H1 (cell line): ENCODE results near the gene ENPP7.

Experiments
- CHD1 ChIP-seq: IDR thresholded peaks from 2 replicates; pipeline ENCODE4 v1.6.1; 2012; ENCODE audit warnings: low read depth, low read length, improper control_type of control experiment
- EP300 ChIP-seq, 2 experiments: IDR thresholded peaks; 1 replicate in 1 of 2; 2 replicates in 1 of 2; pipeline ENCODE4 v1.6.1; 2011 to 2012; ENCODE audit warnings: low read depth in 2 of 2, low read length in 2 of 2, mild to moderate bottlenecking in 2 of 2, borderline replicate concordance in 1 of 2, inconsistent platforms in 1 of 2, moderate library complexity in 1 of 2
- JUN ChIP-seq: IDR thresholded peaks from 2 replicates; pipeline ENCODE4 v1.6.1; 2011; ENCODE audit warnings: low read depth, mild to moderate bottlenecking, improper control_type of control experiment, low read length
- KDM1A ChIP-seq: fragments of 200-600, 300-600 bp; sonication (generic); IDR thresholded peaks from 2 replicates; pipeline ENCODE4 v1.7.1; 2016; ENCODE audit warnings: mild to moderate bottlenecking, low read length, borderline replicate concordance
- MAFK ChIP-seq: IDR thresholded peaks from 2 replicates; pipeline ENCODE4 v1.6.1; 2012; ENCODE audit warnings: low read depth, mild to moderate bottlenecking, improper control_type of control experiment, low read length
- POLR2A ChIP-seq, 2 experiments: IDR thresholded peaks; 1 replicate in 1 of 2; 2 replicates in 1 of 2; pipeline ENCODE4 v1.6.1; 2011; ENCODE audit warnings: low read depth in 2 of 2, low read length in 2 of 2, mild to moderate bottlenecking in 2 of 2; ENCODE audit errors: control extremely low read depth in 1 of 2
- POLR2AphosphoS5 ChIP-seq: IDR thresholded peaks from 2 replicates; pipeline ENCODE4 v1.6.1; 2011; ENCODE audit warnings: low read depth, low read length
- RNF2 ChIP-seq: fragments of 200-900, 300-1000 bp; sonication (generic); IDR thresholded peaks from 2 replicates; pipeline ENCODE4 v1.7.1; 2016; ENCODE audit warnings: borderline replicate concordance, low read depth, mild to moderate bottlenecking, antibody characterized with exemption, low read length; ENCODE audit not compliant: poor library complexity, severe bottlenecking; ENCODE audit errors: missing control alignments
- SP1 ChIP-seq: IDR thresholded peaks from 2 replicates; pipeline ENCODE4 v1.6.1; 2011; ENCODE audit warnings: low read depth, low read length
- YY1 ChIP-seq: IDR thresholded peaks from 2 replicates; pipeline ENCODE4 v1.6.1; 2011; ENCODE audit warnings: low read depth, mild to moderate bottlenecking, low read length
- TF ChIP-seq, protein P1 (sequence below), 3 experiments: IDR thresholded peaks; 1 replicate in 2 of 3; 2 replicates in 1 of 3; pipeline versions ENCODE4 v1.5.1 to v1.6.1; 2011; ENCODE audit warnings: low read length in 3 of 3, mild to moderate bottlenecking in 3 of 3, inconsistent platforms in 2 of 3, low read depth in 1 of 3, moderate library complexity in 1 of 3; ENCODE audit not compliant: insufficient read depth in 1 of 3; ENCODE audit errors: control extremely low read depth in 1 of 3
- TF ChIP-seq, protein P2 (sequence below): IDR thresholded peaks from 2 replicates; pipeline ENCODE4 v1.6.1; 2011; ENCODE audit warnings: low read length, improper control_type of control experiment
- TF ChIP-seq, protein P3 (sequence below): IDR thresholded peaks from 2 replicates; pipeline ENCODE4 v1.6.1; 2011; ENCODE audit warnings: low read depth, mild to moderate bottlenecking, low read length; ENCODE audit not compliant: insufficient read depth

DNA sequence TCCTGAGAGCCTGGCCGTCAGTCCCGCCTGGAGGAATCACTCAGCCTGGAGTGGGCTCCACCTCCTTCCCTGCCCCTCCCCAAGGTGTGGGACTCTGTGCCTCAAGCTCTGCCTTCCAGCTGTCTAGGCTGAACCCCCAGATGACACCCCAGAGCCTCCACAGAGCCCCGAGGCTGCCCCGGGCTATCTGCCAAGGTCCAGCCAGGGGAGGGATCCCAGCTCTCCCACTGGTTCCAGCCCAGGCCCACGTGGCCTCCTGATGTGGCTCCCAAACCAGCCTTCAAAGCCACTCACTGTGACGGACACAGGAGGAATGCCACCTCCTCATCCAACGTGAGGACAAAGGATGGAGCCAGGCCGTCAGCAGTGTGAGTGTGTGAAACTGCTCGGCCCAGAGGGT, 45.6 kb upstream of the ENPP7 start:
- no peak for TF ChIP-seq JUN
- no peak for TF ChIP-seq YY1
- no peak for TF ChIP-seq EP300 (IDR thresholded peaks at IDR 0.05; ENCODE audit: borderline replicate concordance in 1 of 2, low read depth in 2 of 2, low read length in 2 of 2)
- no peak for TF ChIP-seq RNF2
- TF ChIP-seq POLR2A (IDR thresholded peaks at IDR 0.05; ENCODE audit: control extremely low read depth in 1 of 2, low read depth in 2 of 2, low read length in 2 of 2): no peak
- TF ChIP-seq, protein P1, sequence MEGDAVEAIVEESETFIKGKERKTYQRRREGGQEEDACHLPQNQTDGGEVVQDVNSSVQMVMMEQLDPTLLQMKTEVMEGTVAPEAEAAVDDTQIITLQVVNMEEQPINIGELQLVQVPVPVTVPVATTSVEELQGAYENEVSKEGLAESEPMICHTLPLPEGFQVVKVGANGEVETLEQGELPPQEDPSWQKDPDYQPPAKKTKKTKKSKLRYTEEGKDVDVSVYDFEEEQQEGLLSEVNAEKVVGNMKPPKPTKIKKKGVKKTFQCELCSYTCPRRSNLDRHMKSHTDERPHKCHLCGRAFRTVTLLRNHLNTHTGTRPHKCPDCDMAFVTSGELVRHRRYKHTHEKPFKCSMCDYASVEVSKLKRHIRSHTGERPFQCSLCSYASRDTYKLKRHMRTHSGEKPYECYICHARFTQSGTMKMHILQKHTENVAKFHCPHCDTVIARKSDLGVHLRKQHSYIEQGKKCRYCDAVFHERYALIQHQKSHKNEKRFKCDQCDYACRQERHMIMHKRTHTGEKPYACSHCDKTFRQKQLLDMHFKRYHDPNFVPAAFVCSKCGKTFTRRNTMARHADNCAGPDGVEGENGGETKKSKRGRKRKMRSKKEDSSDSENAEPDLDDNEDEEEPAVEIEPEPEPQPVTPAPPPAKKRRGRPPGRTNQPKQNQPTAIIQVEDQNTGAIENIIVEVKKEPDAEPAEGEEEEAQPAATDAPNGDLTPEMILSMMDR (IDR thresholded peaks at IDR 0.05; ENCODE audit: control extremely low read depth in 1 of 3, insufficient read depth in 1 of 3, low read depth in 1 of 3, low read length in 3 of 3): no peak
- no peak for TF ChIP-seq POLR2AphosphoS5
- TF ChIP-seq, protein P2, sequence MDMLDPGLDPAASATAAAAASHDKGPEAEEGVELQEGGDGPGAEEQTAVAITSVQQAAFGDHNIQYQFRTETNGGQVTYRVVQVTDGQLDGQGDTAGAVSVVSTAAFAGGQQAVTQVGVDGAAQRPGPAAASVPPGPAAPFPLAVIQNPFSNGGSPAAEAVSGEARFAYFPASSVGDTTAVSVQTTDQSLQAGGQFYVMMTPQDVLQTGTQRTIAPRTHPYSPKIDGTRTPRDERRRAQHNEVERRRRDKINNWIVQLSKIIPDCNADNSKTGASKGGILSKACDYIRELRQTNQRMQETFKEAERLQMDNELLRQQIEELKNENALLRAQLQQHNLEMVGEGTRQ: no peak
- TF ChIP-seq, protein P3, sequence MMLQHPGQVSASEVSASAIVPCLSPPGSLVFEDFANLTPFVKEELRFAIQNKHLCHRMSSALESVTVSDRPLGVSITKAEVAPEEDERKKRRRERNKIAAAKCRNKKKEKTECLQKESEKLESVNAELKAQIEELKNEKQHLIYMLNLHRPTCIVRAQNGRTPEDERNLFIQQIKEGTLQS: no peak
- no peak for TF ChIP-seq CHD1
- no peak for TF ChIP-seq MAFK
- no peak for TF ChIP-seq KDM1A
- no peak for TF ChIP-seq SP1
